Amygdala (tissue), 56 donors: ENCODE results near the gene ECEL1.

ENCODE experiments used
- DNase-seq, 56 donors: peaks; one replicate each; lab custom pipeline; 2025; lab: John Stamatoyannopoulos, UW

The ECEL1 gene

GRCh38 chr2:232502911-232503808 is 15.5 kb upstream of the ECEL1 start:
- peak in 19 of 56 donors; percentile 9 to 81 (median 45) for DNase-seq

GRCh38 chr2:232502511-232502910 is 14.9 kb upstream of the ECEL1 start:
- DNase-seq = no peak

- DNase-seq = peak in 1 of 56 donors; percentile 20
Measured at GRCh38 chr2:232501794-232502390, 14.3 kb upstream of the ECEL1 start.

GRCh38 chr2:232501331-232501771 is 13.7 kb upstream of the ECEL1 start:
- DNase-seq = no peak

- no peak for DNase-seq
Measured at GRCh38 chr2:232498452-232498851, 10.8 kb upstream of the ECEL1 start.

GRCh38 chr2:232497348-232497747 is 9.7 kb upstream of the ECEL1 start:
- no peak for DNase-seq

GRCh38 chr2:232496501-232497270 is 9.1 kb upstream of the ECEL1 start:
- no peak for DNase-seq

GRCh38 chr2:232495292-232495691 is 7.7 kb upstream of the ECEL1 start:
- no peak for DNase-seq

GRCh38 chr2:232494542-232494941 is 6.9 kb upstream of the ECEL1 start:
- peak in 2 of 56 donors; percentile 26 to 69 for DNase-seq

GRCh38 chr2:232493701-232494474 is 6.3 kb upstream of the ECEL1 start:
- DNase-seq = no peak

GRCh38 chr2:232492963-232493700 is 5.5 kb upstream of the ECEL1 start:
- DNase-seq = no peak

GRCh38 chr2:232492236-232492848 is 4.7 kb upstream of the ECEL1 start:
- no peak for DNase-seq

- DNase-seq = no peak
Measured at GRCh38 chr2:232491139-232491780, 3.6 kb upstream of the ECEL1 start.

GRCh38 chr2:232490221-232491138 is 2.8 kb upstream of the ECEL1 start:
- DNase-seq = no peak

GRCh38 chr2:232489516-232490220 is 2.0 kb upstream of the ECEL1 start:
- no peak for DNase-seq

GRCh38 chr2:232488721-232489300 is 1.2 kb upstream of the ECEL1 start:
- DNase-seq = no peak
